OCI-LY1 (cell line): ENCODE data around the gene TBX1.

Source experiments
- H2AFZ ChIP-seq: fragments of 200-600 bp; sonication (generic), shearing (Covaris generic); 2 replicates; pipeline ENCODE4 v1.6.0; 2014; ENCODE audit warnings: antibody characterized with exemption, mild to moderate bottlenecking, low read length
- H3F3A ChIP-seq: fragments of 200-600 bp; sonication (generic), shearing (Covaris generic); 2 replicates; pipeline ENCODE4 v1.6.0; 2014; ENCODE audit warnings: mild to moderate bottlenecking, antibody characterized with exemption, low read length, moderate library complexity; ENCODE audit not compliant: insufficient read depth
- H3K27ac ChIP-seq: fragments of 200-600 bp; sonication (generic); 2 replicates; pipeline ENCODE4 v1.5.1; 2014; ENCODE audit warnings: low read length, mixed run types, mild to moderate bottlenecking, low read depth; ENCODE audit not compliant: poor library complexity, severe bottlenecking
- H3K27me3 ChIP-seq: fragments of 200-600 bp; sonication (generic); 2 replicates; pipeline ENCODE4 v1.6.0; 2014; ENCODE audit warnings: antibody characterized with exemption, mild to moderate bottlenecking, low read length, moderate library complexity; ENCODE audit not compliant: insufficient read depth
- H3K36me3 ChIP-seq: fragments of 200-600 bp; sonication (generic); 2 replicates; pipeline ENCODE4 v1.6.1; 2014; ENCODE audit warnings: mild to moderate bottlenecking, antibody characterized with exemption, low read length, moderate library complexity, mixed read lengths; ENCODE audit not compliant: insufficient read depth
- H3K4me1 ChIP-seq: fragments of 200-600 bp; sonication (generic); 2 replicates; pipeline ENCODE4 v1.5.1; 2014; ENCODE audit warnings: mild to moderate bottlenecking, low read length, moderate library complexity; ENCODE audit not compliant: insufficient read depth, severe bottlenecking
- H3K4me2 ChIP-seq: fragments of 200-600 bp; sonication (generic), shearing (Covaris generic); 2 replicates; pipeline ENCODE4 v1.6.1; 2014; ENCODE audit warnings: low read length
- H3K4me3 ChIP-seq: fragments of 200-600 bp; sonication (generic); 2 replicates; pipeline ENCODE4 v1.5.1; 2014; ENCODE audit warnings: low read length, low read depth, mild to moderate bottlenecking, mixed read lengths; ENCODE audit not compliant: poor library complexity, severe bottlenecking
- H3K79me2 ChIP-seq: fragments of 200-600 bp; shearing (Covaris generic); 2 replicates; pipeline ENCODE4 v1.6.1; 2016; ENCODE audit warnings: mixed run types, low read length, mixed read lengths; ENCODE audit not compliant: insufficient read depth
- H3K9ac ChIP-seq: fragments of 200-600 bp; sonication (generic), shearing (Covaris generic); 2 replicates; pipeline ENCODE4 v1.6.1; 2014; ENCODE audit warnings: mild to moderate bottlenecking, low read length, mixed read lengths
- H3K9me2 ChIP-seq: fragments of 200-600 bp; sonication (generic), shearing (Covaris generic); 2 replicates; pipeline ENCODE4 v1.6.1; 2014; ENCODE audit warnings: low read depth, mild to moderate bottlenecking, low read length, mixed read lengths
- H3K9me3 ChIP-seq: fragments of 200-600 bp; shearing (Covaris generic); 2 replicates; pipeline ENCODE4 v1.6.1; 2014; ENCODE audit warnings: low read length, mixed read lengths
- H4K20me1 ChIP-seq: fragments of 200-600 bp; sonication (generic), shearing (Covaris generic); 2 replicates; pipeline ENCODE4 v1.6.0; 2016; ENCODE audit warnings: mild to moderate bottlenecking, low read length; ENCODE audit not compliant: insufficient read depth
- CTCF ChIP-seq: fragments of 200-600 bp; sonication (generic), shearing (Covaris generic); IDR thresholded peaks from 2 replicates; pipeline ENCODE4 v1.5.1; 2017; ENCODE audit warnings: mild to moderate bottlenecking, antibody characterized with exemption, low read length, moderate library complexity, mixed read lengths
- EZH2 ChIP-seq: fragments of 200-600 bp; sonication (generic), shearing (Covaris generic); IDR thresholded peaks from 2 replicates; pipeline ENCODE4 v1.8.0; 2017; ENCODE audit warnings: borderline replicate concordance, mixed run types, mild to moderate bottlenecking, antibody characterized with exemption, low read length, moderate library complexity, mixed read lengths

The TBX1 gene

GRCh38 chr22:19782533-19782932 is 22.0 kb downstream of the TBX1 start:
- no peak overlapping the region for H3K4me3 ChIP-seq
- H3K9me3 ChIP-seq: 0 out of 2 replicates have a peak, but pooled peaks cover 3% of the 10 kb centered on the region
- no peaks in the 10 kb centered on the region for H4K20me1 ChIP-seq
- no peak overlapping the region for H3K4me2 ChIP-seq
- no peaks in the 10 kb centered on the region for H3F3A ChIP-seq
- TF ChIP-seq EZH2 (no peak), CTCF (no peak)
- no peaks in the 10 kb centered on the region for H3K79me2 ChIP-seq
- no peaks in the 10 kb centered on the region for H3K9me2 ChIP-seq
- H2AFZ ChIP-seq: no peak overlapping the region
- no peaks in the 10 kb centered on the region for H3K36me3 ChIP-seq
- no peaks in the 10 kb centered on the region for H3K27me3 ChIP-seq
- H3K27ac ChIP-seq: no peak overlapping the region
- peaks cover 15% of the 10 kb centered on the region for H3K4me1 ChIP-seq
- no peak overlapping the region for H3K9ac ChIP-seq

GRCh38 chr22:19783586-19784383 is 23.2 kb downstream of the TBX1 start:
- Histone ChIP-seq H3K79me2 (no peaks in the 10 kb centered on the region), H2AFZ (no peak overlapping the region), H4K20me1 (no peaks in the 10 kb centered on the region), H3K9me2 (no peaks in the 10 kb centered on the region), H3F3A (no peaks in the 10 kb centered on the region), H3K4me1 (peaks cover 15% of the 10 kb centered on the region), H3K27me3 (no peaks in the 10 kb centered on the region), H3K4me3 (no peak overlapping the region), H3K27ac (no peak overlapping the region), H3K9me3 (0 out of 2 replicates have a peak, but pooled peaks cover 3% of the 10 kb centered on the region), H3K36me3 (no peaks in the 10 kb centered on the region), H3K4me2 (no peak overlapping the region), H3K9ac (no peak overlapping the region)
- no peak for TF ChIP-seq CTCF
- TF ChIP-seq EZH2: no peak

DNA sequence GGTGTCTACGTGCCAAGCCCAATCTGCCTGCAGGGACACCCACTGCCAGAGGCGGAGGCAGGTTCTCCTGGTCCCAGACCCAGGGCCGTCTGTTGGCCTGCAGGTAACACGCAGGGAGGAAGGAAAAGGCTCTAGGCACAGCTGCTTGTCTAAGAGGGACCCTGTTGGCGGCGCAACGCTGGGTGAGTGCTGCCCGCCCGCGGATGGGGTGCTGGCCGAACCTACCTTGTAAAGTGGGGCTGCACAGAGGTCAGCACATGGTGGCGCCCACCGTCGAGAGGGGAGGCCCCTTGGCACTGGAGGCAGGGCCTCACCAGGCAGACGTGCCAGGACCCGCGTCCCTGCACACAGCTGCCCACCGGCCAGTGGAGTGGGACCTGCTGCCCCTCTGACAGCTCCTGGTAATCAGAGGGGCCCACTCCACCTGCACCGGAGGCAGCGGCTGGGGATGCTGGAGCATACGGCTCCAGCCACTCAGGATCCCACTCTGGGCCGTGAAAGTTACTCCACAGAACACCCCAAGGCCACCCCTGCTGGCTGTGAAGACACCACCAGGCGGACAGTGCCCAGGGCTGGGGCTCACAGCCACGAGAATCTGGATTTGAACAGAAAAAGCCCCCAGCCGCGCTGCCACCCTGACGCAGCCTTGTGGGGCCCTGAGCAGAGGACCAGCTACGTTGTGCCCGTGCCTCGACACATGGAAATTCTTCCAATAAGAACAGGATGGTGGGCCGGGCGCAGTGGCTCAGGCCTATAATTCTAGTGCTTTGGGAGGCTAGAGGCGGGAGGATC is 24.0 kb downstream of the TBX1 start:
- Histone ChIP-seq H3K4me3 (no peak overlapping the region), H2AFZ (no peak overlapping the region), H3K9ac (no peak overlapping the region), H3K9me3 (0 out of 2 replicates have a peak, but pooled peaks cover 3% of the 10 kb centered on the region), H4K20me1 (no peaks in the 10 kb centered on the region), H3K4me2 (no peak overlapping the region), H3K36me3 (no peaks in the 10 kb centered on the region), H3K79me2 (no peaks in the 10 kb centered on the region), H3K9me2 (no peaks in the 10 kb centered on the region), H3K4me1 (peaks cover 8% of the 10 kb centered on the region), H3K27me3 (no peaks in the 10 kb centered on the region), H3F3A (no peaks in the 10 kb centered on the region), H3K27ac (no peak overlapping the region)
- TF ChIP-seq EZH2 (no peak), CTCF (no peak)
